ENCODE data around the gene PLA2G2E. TPM values are rescaled to one million over a fixed set of nuclear protein-coding genes. Genes with fewer than 3 reads are reported as not detected.

PLA2G2E gene
- total RNA-seq, 2 donors from 2014 or later = not detected

DNA sequence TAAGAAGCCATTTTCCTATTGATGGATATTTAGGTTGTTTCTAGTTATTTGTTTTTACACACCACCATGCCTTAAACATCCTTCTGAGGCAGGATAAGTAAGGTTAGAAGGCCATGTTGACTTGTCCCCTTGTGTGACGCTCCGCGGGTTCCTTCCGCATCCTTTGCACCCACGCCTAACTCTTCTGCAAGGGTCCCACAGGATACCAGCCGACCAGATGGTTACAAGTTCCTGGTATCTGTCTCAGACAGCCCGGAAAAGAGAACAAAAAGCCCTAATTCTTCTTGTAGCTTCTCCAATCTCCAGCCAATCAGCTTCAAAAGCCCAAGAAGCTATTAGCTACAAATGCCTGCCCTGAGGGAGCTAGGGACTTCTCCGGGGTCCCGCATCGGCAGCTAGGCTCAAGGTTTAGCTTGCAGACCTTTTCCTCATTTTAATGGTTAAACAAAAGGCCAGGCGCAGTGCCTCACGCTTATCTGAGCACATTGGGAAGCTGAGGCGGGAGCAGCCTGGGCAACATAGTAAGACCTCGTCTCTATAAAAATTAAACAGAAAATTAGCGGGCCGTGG lies 46.2 kb downstream of the PLA2G2E start:
- ATAC-seq = no peak
- H3K9me3 Mint-ChIP-seq = no peaks in the 10 kb centered on the region
- H3K36me3 Mint-ChIP-seq = no peaks in the 10 kb centered on the region
- DNase-seq (ENCODE audit: low spot score in 2 of 2) = no peak
- no peak overlapping the region for H3K27ac Mint-ChIP-seq

DNA sequence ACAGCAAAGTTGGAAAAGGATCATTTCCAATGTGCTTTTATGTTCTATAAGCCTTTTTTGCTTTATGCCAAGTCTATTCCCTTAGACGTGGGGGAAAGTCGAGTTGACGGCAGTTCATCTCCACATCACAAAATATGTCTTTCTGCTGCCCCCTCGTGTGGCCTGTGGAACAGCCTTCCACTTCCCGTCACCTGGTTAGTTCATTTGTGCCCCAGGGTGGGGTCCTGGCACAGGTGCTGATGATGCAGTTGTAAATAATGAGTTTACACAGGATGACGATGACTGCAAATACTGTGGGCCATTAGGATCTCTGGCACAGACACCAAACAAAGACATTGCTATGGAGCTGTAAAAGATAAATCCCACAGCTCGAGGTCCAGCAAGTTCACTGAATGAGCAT lies 51.2 kb downstream of the PLA2G2E start:
- H3K27ac Mint-ChIP-seq = no peak overlapping the region
- no peaks in the 10 kb centered on the region for H3K36me3 Mint-ChIP-seq
- DNase-seq (ENCODE audit: low spot score in 2 of 2) = no peak
- no peak for ATAC-seq
- H3K9me3 Mint-ChIP-seq = no peaks in the 10 kb centered on the region

Other genes with a start within 250 kb of the PLA2G2E start
- 10 to 100 TPM in 1 of 2 donors, 1 to 10 TPM in 1; 6.9 to 18.7 TPM for gene TMCO4, start 123.7 kb downstream of the PLA2G2E start, total RNA-seq
- gene RNF186, start 108.3 kb downstream of the PLA2G2E start, total RNA-seq = not detected
- gene OTUD3, start 41.2 kb downstream of the PLA2G2E start, total RNA-seq = 10 to 100 TPM; 11.7 to 23.2 TPM
- not detected for gene PLA2G2A, start 56.0 kb upstream of the PLA2G2E start, total RNA-seq
- not detected for gene PLA2G5, start 146.6 kb upstream of the PLA2G2E start, total RNA-seq
- gene PLA2G2D, start 195.9 kb upstream of the PLA2G2E start, total RNA-seq = not detected
- not detected for gene PLA2G2F, start 215.7 kb upstream of the PLA2G2E start, total RNA-seq

All from activated naive CD4-positive, alpha-beta T cell treated with anti-CD3 and anti-CD28 coated beads, Interleukin-2, amount 50 U/mL, for 72 hours (primary cell).